Stomach (tissue), 9 donors: ENCODE measurements around the gene PRKCZ. TPM values are rescaled to one million over a fixed set of nuclear protein-coding genes. Genes with fewer than 3 reads are reported as not detected.

Source experiments
- DNase-seq, 2 donors: peaks; one replicate each; pipeline versions ENCODE4 v3.0.0 to v3.0.0-alpha.2; 2013 to 2019
- H3K27ac ChIP-seq, 5 donors: fragments of 200-600 bp in 4 of 5; sonication (generic) in 4 of 5; one replicate each; pipeline ENCODE4 v1.5.1; 2013 to 2019; ENCODE audit warnings: mild to moderate bottlenecking in 1 of 5, moderate library complexity in 1 of 5
- H3K27me3 ChIP-seq, 3 donors: fragments of 200-600 bp; sonication (generic); one replicate each; pipeline ENCODE4 v1.5.1; 2017 to 2019; ENCODE audit warnings: mixed run types in 1 of 3
- H3K36me3 ChIP-seq, 4 donors: fragments of 200-600 bp; sonication (generic); 1 replicate in 3 of 4; 2 replicates in 1 of 4; pipeline ENCODE4 v1.5.1; 2016 to 2019
- H3K4me1 ChIP-seq, 4 donors: fragments of 200-600 bp; sonication (generic); one replicate each; pipeline ENCODE4 v1.5.1; 2016 to 2019
- H3K4me3 ChIP-seq, 4 donors: fragments of 200-600 bp; sonication (generic) in 3 of 4; one replicate each; pipeline ENCODE4 v1.5.1; 2016 to 2019; ENCODE audit warnings: mild to moderate bottlenecking in 1 of 4
- H3K9me3 ChIP-seq, 4 donors: fragments of 200-600 bp; sonication (generic); one replicate each; pipeline ENCODE4 v1.5.1; 2016 to 2019
- EP300 ChIP-seq: sonication (generic); formaldehyde crosslinking; IDR thresholded peaks from one replicate; pipeline ENCODE4 v1.6.1; 2017; ENCODE audit warnings: antibody characterized with exemption
- POLR2A ChIP-seq, 4 donors: fragments of 450-650 bp; IDR thresholded peaks; one replicate each; pipeline ENCODE4 v1.6.1; 2016; ENCODE audit warnings: antibody characterized with exemption in 4 of 4, control low read depth in 2 of 4, mild to moderate bottlenecking in 1 of 4, moderate library complexity in 1 of 4
- POLR2AphosphoS5 ChIP-seq, 3 donors: sonication (generic); formaldehyde crosslinking; IDR thresholded peaks; one replicate each; pipeline ENCODE4 v1.6.1; 2016; ENCODE audit warnings: antibody characterized with exemption in 3 of 3
- WGBS, 5 donors: extraction: QIAGEN DNeasy Blood & Tissue Kit in 3 of 5; methylation state at CpG; one replicate each; pipeline versions ENCODE4 v1.1.5 to v1.1.7; 2013 to 2018; 5-methylcytosine and 5-hydroxymethylcytosine counted together
- intact Hi-C: fragments of 100-400 bp; cut with DNase I; formaldehyde crosslinking; loops from one replicate; pipeline ENCODE4 v1.15.1; 2023; ENCODE audit warnings: low total_unique reads
- polyA plus RNA-seq, 3 donors: library from polyadenylated mRNA; stranded (reverse); fragments of 200-250 nt; gene quantifications; one replicate each; pipeline ENCODE4 v1.2.3, GENCODE V29; 2013
- total RNA-seq, 5 donors: library from RNA; depleted of rRNA; stranded (reverse); fragments of >200 nt; gene quantifications; one replicate each; pipeline versions ENCODE4 v1.1.0 to v1.2.3, GENCODE V29; 2014 to 2016
- TF ChIP-seq, protein P1 (sequence below), 7 experiments: fragments of 450-650 bp in 4 of 7; fragments of 200-600 bp in 3 of 7; sonication (generic) in 3 of 7; IDR thresholded peaks; one replicate each; pipeline ENCODE4 v1.5.1; 2016 to 2019; ENCODE audit warnings: antibody characterized with exemption in 7 of 7, control low read depth in 2 of 7, mild to moderate bottlenecking in 1 of 7
- donor health status: healthy with polysubstance abuse.
- donor health status: Bipolar disorder and iron deficiency.
- donor health status: healthy.

The PRKCZ gene
- total and polyA plus RNA-seq, 8 donors = 11.1 to 55.8 (median 25.5) TPM

DNA sequence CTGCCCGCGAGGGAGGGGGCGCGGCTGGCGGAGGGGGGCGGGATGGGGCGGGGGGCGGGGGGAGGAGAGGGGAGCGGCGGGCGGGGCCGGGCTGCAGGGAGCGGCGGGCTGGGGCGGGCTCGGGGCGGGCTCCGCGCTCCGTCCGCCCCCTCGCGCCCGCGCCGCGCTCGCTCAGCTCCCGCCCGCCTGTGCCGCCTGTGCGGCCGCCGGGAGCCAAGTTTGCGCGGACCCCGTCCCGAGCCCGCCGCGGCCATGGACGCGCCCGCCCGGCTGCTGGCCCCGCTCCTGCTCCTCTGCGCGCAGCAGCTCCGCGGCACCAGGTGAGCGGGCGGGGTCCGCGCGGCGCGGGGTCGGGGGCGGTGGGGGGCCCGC, 31.1 kb upstream of the PRKCZ start, which contains the start of gene GABRD:
Gene GABRD (plus strand): TSS at position 174 of the 372 bp plus-strand sequence. CDS start 79 bp downstream, at position 253.
- intact Hi-C loops = no loop called here
- H3K9me3 ChIP-seq = no peaks in the 10 kb centered on the region
- no peaks in the 10 kb centered on the region for H3K36me3 ChIP-seq
- peaks cover 35 to 100% (median 55%) of the 10 kb centered on the region in 3 donors for H3K27me3 ChIP-seq
- 0 to 1% (median 1%) methylated on average over 14 to 51 of the region's 60 CpGs; no CpG with 5 or more reads in 2 of the 5 donors for WGBS, 5 donors
- DNase-seq = peak in 1 of 2 donors; percentile 75
- peak within 1 kb of the TSS; percentile 29 to 47 (median 36) for H3K4me3 ChIP-seq
- H3K27ac ChIP-seq = no peak within 1 kb of the TSS
- peaks cover 7 to 16% (median 11%) of the 10 kb centered on the region in 4 donors for H3K4me1 ChIP-seq
- TF ChIP-seq, protein P1, sequence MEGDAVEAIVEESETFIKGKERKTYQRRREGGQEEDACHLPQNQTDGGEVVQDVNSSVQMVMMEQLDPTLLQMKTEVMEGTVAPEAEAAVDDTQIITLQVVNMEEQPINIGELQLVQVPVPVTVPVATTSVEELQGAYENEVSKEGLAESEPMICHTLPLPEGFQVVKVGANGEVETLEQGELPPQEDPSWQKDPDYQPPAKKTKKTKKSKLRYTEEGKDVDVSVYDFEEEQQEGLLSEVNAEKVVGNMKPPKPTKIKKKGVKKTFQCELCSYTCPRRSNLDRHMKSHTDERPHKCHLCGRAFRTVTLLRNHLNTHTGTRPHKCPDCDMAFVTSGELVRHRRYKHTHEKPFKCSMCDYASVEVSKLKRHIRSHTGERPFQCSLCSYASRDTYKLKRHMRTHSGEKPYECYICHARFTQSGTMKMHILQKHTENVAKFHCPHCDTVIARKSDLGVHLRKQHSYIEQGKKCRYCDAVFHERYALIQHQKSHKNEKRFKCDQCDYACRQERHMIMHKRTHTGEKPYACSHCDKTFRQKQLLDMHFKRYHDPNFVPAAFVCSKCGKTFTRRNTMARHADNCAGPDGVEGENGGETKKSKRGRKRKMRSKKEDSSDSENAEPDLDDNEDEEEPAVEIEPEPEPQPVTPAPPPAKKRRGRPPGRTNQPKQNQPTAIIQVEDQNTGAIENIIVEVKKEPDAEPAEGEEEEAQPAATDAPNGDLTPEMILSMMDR (IDR thresholded peaks at IDR 0.05) = no peak
- TF ChIP-seq POLR2A (IDR thresholded peaks at IDR 0.05) (no peak), POLR2AphosphoS5 (IDR thresholded peaks at IDR 0.05) (no peak), EP300 (no peak)

DNA sequence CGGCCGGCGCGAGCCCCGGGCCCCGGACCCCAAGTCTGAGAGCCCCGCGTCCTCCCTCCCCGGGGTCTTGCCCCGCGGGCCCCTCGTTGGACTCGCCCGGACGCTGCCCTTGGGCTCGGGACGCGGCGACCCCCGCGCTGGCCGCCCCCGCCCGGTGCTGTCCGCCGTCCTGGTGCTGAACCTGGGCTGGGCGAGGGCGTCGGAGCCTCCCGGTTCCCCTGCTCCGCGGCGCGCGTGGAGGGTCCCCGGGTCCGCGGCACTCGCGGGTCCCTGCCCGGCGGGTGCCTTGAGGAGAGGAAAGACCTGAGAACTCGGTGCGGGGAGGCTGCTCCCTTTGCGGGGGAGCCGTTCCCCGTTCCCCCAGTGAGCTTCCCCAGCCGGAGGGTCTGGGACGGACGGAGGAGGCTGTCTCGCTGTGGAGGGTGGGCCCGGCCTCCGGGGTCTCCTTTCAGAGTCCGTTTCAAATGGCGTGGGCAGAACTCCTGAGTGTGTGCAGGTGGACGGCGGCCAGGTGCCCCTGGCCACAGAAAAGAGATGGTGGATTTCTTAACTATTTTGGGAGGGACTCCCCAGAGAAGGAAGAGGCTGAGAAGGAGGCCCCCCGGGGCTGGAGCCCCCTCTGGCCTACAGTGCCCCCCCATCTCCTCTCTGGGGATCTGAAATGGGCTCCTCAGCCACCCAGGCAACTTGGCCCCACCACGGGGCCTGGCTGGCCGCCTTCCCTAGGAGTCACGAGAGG, 30.5 kb upstream of the PRKCZ start:
- Histone ChIP-seq H3K4me3 (peak overlapping the region; percentile 29 to 47 (median 36)), H3K9me3 (no peaks in the 10 kb centered on the region), H3K27me3 (peaks cover 35 to 100% (median 60%) of the 10 kb centered on the region in 3 donors), H3K4me1 (peaks cover 7 to 16% (median 11%) of the 10 kb centered on the region in 4 donors), H3K27ac (no peak overlapping the region), H3K36me3 (no peaks in the 10 kb centered on the region)
- peak in 1 of 2 donors; percentile 69 for DNase-seq
- TF ChIP-seq EP300 (no peak), POLR2A (IDR thresholded peaks at IDR 0.05) (no peak), POLR2AphosphoS5 (IDR thresholded peaks at IDR 0.05) (no peak)
- TF ChIP-seq, protein P1 (IDR thresholded peaks at IDR 0.05) = no peak
- intact Hi-C loops = no loop called here
- 13 to 57% (median 14%) methylated on average over 7 to 61 of the region's 61 CpGs for WGBS, 5 donors

DNA sequence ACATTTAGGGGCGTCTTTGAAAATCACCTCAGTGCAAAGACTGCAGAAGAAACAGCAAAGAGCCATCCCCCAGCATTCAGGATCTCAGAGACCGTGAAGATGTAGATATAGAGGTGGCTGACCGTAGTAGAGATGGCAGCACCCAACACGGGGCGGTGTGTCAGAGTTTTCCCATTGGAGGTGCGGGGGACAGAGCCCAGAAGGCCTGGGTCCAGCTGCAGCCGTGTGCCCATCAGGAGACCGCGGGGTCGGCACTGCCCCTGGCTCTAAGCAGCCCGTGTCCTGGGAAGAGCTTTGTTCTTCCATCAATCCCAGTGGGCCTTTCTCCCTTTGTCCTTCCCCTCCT, 29.9 kb upstream of the PRKCZ start:
- peaks cover 35 to 100% (median 58%) of the 10 kb centered on the region in 3 donors for H3K27me3 ChIP-seq
- H3K4me1 ChIP-seq = peaks cover 7 to 19% (median 13%) of the 10 kb centered on the region in 4 donors
- WGBS, 5 donors = 59 to 84% (median 81%) methylated on average over 3 to 11 of the region's 11 CpGs
- TF ChIP-seq POLR2AphosphoS5 (IDR thresholded peaks at IDR 0.05) = no peak
- TF ChIP-seq POLR2A (IDR thresholded peaks at IDR 0.05) = no peak
- no peak for TF ChIP-seq EP300
- TF ChIP-seq, protein P1 (IDR thresholded peaks at IDR 0.05) = no peak
- H3K4me3 ChIP-seq = no peak overlapping the region
- H3K27ac ChIP-seq = no peak overlapping the region
- no peaks in the 10 kb centered on the region for H3K36me3 ChIP-seq
- intact Hi-C loops = no loop called here
- H3K9me3 ChIP-seq = no peaks in the 10 kb centered on the region
- DNase-seq = no peak

- Histone ChIP-seq H3K4me1 (peaks cover 7 to 29% (median 16%) of the 10 kb centered on the region in 4 donors), H3K36me3 (no peaks in the 10 kb centered on the region), H3K27me3 (peaks cover 35 to 93% (median 54%) of the 10 kb centered on the region in 3 donors), H3K4me3 (no peak overlapping the region), H3K9me3 (no peaks in the 10 kb centered on the region), H3K27ac (no peak overlapping the region)
- intact Hi-C loops = no loop called here
- TF ChIP-seq POLR2AphosphoS5 (IDR thresholded peaks at IDR 0.05) (no peak), POLR2A (IDR thresholded peaks at IDR 0.05) (no peak), EP300 (no peak)
- TF ChIP-seq, protein P1 (IDR thresholded peaks at IDR 0.05) = no peak
- WGBS, 5 donors = 87 to 92% (median 89%) methylated on average over 15 to 25 of the region's 25 CpGs
- no peak for DNase-seq
Measured at GRCh38 chr1:2021550-2021949, 28.7 kb upstream of the PRKCZ start.
